SU-DHL-6 (cell line): Measurements from ENCODE around the gene AGTPBP1.

Experiments used
- H2AFZ ChIP-seq: fragments of 200-600 bp; sonication (generic); 2 replicates; pipeline ENCODE4 v1.6.1; 2014; ENCODE audit warnings: low read depth, mild to moderate bottlenecking, moderate library complexity, mixed read lengths, antibody characterized with exemption, low read length; ENCODE audit not compliant: severe bottlenecking
- H3F3A ChIP-seq: fragments of 200-600 bp; shearing (Covaris generic); 2 replicates; pipeline ENCODE4 v1.6.0; 2016; ENCODE audit warnings: antibody characterized with exemption, mild to moderate bottlenecking; ENCODE audit not compliant: insufficient read depth
- H3K27ac ChIP-seq: fragments of 200-600 bp; sonication (generic); 2 replicates; pipeline ENCODE4 v1.5.1; 2016; ENCODE audit warnings: low read depth, mild to moderate bottlenecking, low read length, moderate library complexity, mixed read lengths
- H3K27me3 ChIP-seq: fragments of 200-600 bp; sonication (generic), shearing (Covaris generic); 2 replicates; pipeline ENCODE4 v1.6.0; 2014; ENCODE audit warnings: mild to moderate bottlenecking, low read length
- H3K36me3 ChIP-seq: fragments of 200-600 bp; sonication (generic); 2 replicates; pipeline ENCODE4 v1.6.1; 2014; ENCODE audit warnings: mild to moderate bottlenecking, low read length, mixed read lengths
- H3K4me2 ChIP-seq: fragments of 300-600, 200-600 bp; shearing (Covaris generic), sonication (generic); 2 replicates; pipeline ENCODE4 v1.6.0; 2014; ENCODE audit warnings: low read length, low read depth, mild to moderate bottlenecking; ENCODE audit not compliant: poor library complexity, severe bottlenecking
- H3K4me3 ChIP-seq: fragments of 200-600 bp; sonication (generic); 2 replicates; pipeline ENCODE4 v1.5.1; 2014; ENCODE audit warnings: antibody characterized with exemption, low read length, mild to moderate bottlenecking, mixed read lengths; ENCODE audit not compliant: insufficient read depth, poor library complexity, severe bottlenecking
- H3K79me2 ChIP-seq: fragments of 200-600 bp; sonication (generic); 2 replicates; pipeline ENCODE4 v1.6.1; 2014; ENCODE audit warnings: mild to moderate bottlenecking, low read length, moderate library complexity; ENCODE audit not compliant: insufficient read depth
- H3K9ac ChIP-seq: fragments of 200-600 bp; sonication (generic); 2 replicates; pipeline ENCODE4 v1.7.0; 2014; ENCODE audit warnings: mild to moderate bottlenecking, low read length
- H3K9me2 ChIP-seq: fragments of 200-600 bp; sonication (generic); replicated peaks from 2 replicates; pipeline ENCODE4 v1.6.1; 2014; ENCODE audit warnings: low read length; ENCODE audit not compliant: insufficient read depth
- H3K9me3 ChIP-seq: fragments of 200-600 bp; sonication (generic); 2 replicates; pipeline ENCODE4 v1.6.1; 2014; ENCODE audit warnings: low read length, mixed read lengths; ENCODE audit not compliant: insufficient read depth
- H4K20me1 ChIP-seq: fragments of 200-600 bp; sonication (generic); 2 replicates; pipeline ENCODE4 v1.6.1; 2014; ENCODE audit warnings: low read depth, mild to moderate bottlenecking, antibody characterized with exemption, low read length, moderate library complexity, mixed read lengths
- CTCF ChIP-seq: fragments of 200-600 bp; sonication (generic); IDR thresholded peaks from one replicate; pipeline ENCODE4 v1.5.1; 2017; ENCODE audit warnings: antibody characterized with exemption, mild to moderate bottlenecking, low read length, moderate library complexity; ENCODE audit not compliant: insufficient read depth, poor library complexity, severe bottlenecking
- EZH2phosphoT487 ChIP-seq: fragments of 200-600 bp; sonication (generic), shearing (Covaris generic); conservative IDR thresholded peaks from 2 replicates; pipeline ENCODE4 v1.6.1; 2018; ENCODE audit warnings: mild to moderate bottlenecking, antibody characterized with exemption, low read length, moderate library complexity, mixed read lengths

Gene AGTPBP1

GRCh38 chr9:85702191-85702590 lies 39.6 kb downstream of the AGTPBP1 start:
- Histone ChIP-seq H3K27ac (no peak overlapping the region), H3K4me3 (no peak overlapping the region), H3K9me3 (no peaks in the 10 kb centered on the region), H4K20me1 (no peaks in the 10 kb centered on the region; the same call in 1 of the 2 replicates), H3K9me2 (no peaks in the 10 kb centered on the region), H3K9ac (no peak overlapping the region), H3K36me3 (no peaks in the 10 kb centered on the region), H3K27me3 (no peaks in the 10 kb centered on the region), H3K4me2 (no peak overlapping the region), H3F3A (peaks cover 10% of the 10 kb centered on the region; the same call in 1 of the 2 replicates), H2AFZ (no peak overlapping the region), H3K79me2 (peaks cover 8% of the 10 kb centered on the region; the same call in 1 of the 2 replicates)
- TF ChIP-seq CTCF (no peak), EZH2phosphoT487 (no peak)

- no peaks in the 10 kb centered on the region for H3K27me3 ChIP-seq
- H3K4me2 ChIP-seq: no peak overlapping the region
- no peak overlapping the region for H3K27ac ChIP-seq
Observed at GRCh38 chr9:85700330-85700729, 41.4 kb downstream of the AGTPBP1 start.

GRCh38 chr9:85688361-85688760 lies 53.4 kb downstream of the AGTPBP1 start:
- H3K27ac ChIP-seq: no peak overlapping the region
- no peak overlapping the region for H3K9ac ChIP-seq
- no peaks in the 10 kb centered on the region for H3K9me2 ChIP-seq
- H2AFZ ChIP-seq: no peak overlapping the region
- H3K4me2 ChIP-seq: no peak overlapping the region
- H3K4me3 ChIP-seq: no peak overlapping the region
- H3K27me3 ChIP-seq: no peaks in the 10 kb centered on the region
- H3F3A ChIP-seq: no peaks in the 10 kb centered on the region
- no peaks in the 10 kb centered on the region for H4K20me1 ChIP-seq
- H3K36me3 ChIP-seq: peaks cover 16% of the 10 kb centered on the region; the same call in 1 of the 2 replicates
- TF ChIP-seq EZH2phosphoT487: no peak
- TF ChIP-seq CTCF: no peak
- H3K79me2 ChIP-seq: no peaks in the 10 kb centered on the region
- no peaks in the 10 kb centered on the region for H3K9me3 ChIP-seq

More at GRCh38 chr9:85700330-85700729, 41.4 kb downstream of the AGTPBP1 start:
- Histone ChIP-seq H2AFZ (no peak overlapping the region), H3K9me3 (no peaks in the 10 kb centered on the region), H3K79me2 (peaks cover 7% of the 10 kb centered on the region; the same call in 1 of the 2 replicates), H3F3A (peaks cover 10% of the 10 kb centered on the region; the same call in 1 of the 2 replicates), H3K36me3 (no peaks in the 10 kb centered on the region), H3K4me3 (no peak overlapping the region), H4K20me1 (no peaks in the 10 kb centered on the region; the same call in 1 of the 2 replicates), H3K9me2 (no peaks in the 10 kb centered on the region), H3K9ac (no peak overlapping the region)
- TF ChIP-seq EZH2phosphoT487 (no peak), CTCF (no peak)
